Hematopoietic multipotent progenitor cell treated with erythropoietin and hydrocortisone succinate and interleukin-3 and kit ligand, for 17 days (in vitro differentiated cells): Measurements from ENCODE around the gene SREBF2.

Source experiments
- DNase-seq: peaks from one replicate; pipeline ENCODE4 v3.0.0-alpha.2; 2015; ENCODE audit warnings: low spot score

The SREBF2 gene

DNA sequence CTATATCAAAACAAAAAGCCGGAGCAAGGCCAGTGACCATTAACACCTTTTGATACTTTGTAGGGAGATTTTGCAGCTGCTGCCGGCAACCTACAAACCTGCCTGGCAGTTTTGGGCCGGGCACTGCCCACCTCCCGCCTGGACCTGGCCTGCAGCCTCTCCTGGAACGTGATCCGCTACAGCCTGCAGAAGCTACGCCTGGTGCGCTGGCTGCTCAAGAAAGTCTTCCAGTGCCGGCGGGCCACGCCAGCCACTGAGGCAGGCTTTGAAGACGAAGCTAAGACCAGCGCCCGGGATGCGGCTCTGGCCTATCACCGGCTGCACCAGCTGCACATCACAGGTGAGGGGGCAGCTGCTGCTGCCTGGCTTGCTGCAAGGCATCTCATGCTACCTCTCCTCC is 47.7 kb downstream of the SREBF2 start:
- DNase-seq = no peak

- no peak for DNase-seq
Measured at GRCh38 chr22:41883400-41883799, 50.5 kb downstream of the SREBF2 start.

- no peak for DNase-seq
Measured at GRCh38 chr22:41885116-41885515, 52.2 kb downstream of the SREBF2 start.

GRCh38 chr22:41885516-41885915 is 52.6 kb downstream of the SREBF2 start:
- DNase-seq = no peak

- no peak for DNase-seq
Measured at GRCh38 chr22:41888627-41889200, 55.8 kb downstream of the SREBF2 start.

DNA sequence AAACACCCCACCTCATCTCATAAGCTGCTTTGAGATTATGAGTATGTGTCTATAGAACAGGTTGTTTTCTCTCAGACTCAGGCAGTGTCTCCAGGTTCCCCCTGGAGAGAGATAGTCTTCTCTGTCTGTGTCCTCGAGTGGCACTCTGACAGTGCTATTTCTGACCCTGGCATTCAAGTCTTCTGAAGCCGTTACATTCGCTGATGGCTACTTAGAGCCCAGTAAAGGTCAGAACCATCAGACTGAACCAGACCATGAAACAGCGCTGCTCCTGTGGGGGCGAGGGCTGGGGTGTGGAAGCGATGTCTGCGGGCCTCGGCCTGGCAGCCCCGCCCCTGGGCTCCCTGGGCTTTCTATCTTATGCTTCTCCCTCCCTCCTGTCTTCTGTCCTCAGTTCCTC is 58.5 kb downstream of the SREBF2 start:
- no peak for DNase-seq

- DNase-seq = no peak
Measured at GRCh38 chr22:41892721-41893120, 59.8 kb downstream of the SREBF2 start.

DNA sequence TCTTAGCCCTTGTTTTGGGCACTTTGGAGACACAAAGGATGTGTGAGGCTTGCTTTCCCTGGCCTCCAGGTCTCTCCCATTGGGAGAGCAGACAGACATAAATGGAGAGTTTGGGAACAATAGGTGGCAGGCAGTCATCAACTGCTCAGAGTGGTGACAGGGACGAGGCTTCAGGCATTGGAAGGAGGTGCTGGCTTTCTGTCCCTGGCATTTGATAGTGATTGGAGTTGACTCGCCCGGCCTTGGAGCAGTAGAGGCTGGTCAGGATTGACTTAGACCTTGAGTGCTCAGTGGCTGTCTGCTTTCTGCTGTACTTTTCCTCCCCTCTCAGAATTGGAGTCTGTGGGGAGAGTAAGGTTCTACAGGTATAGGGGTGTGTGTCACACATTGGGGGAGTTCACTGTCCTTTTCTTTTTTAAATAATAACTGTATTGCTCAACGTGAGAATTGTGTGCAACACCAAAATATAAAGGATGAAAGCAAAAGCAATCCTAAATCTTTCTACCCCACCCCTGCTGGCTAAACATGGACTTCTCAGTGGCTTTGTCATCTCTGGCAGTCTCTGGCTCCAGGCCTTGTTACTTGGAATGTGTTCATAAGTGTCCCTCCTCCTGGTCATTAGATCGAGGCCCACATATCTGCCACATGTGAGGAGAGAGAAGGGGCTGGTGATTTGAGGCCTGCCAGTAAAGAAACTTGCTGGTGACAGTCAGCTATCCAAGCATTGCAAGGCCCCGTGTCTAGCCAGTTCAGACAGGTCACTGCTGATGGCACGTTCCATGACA is 60.9 kb downstream of the SREBF2 start:
- no peak for DNase-seq

- no peak for DNase-seq
Measured at GRCh38 chr22:41898645-41899044, 65.7 kb downstream of the SREBF2 start.

DNA sequence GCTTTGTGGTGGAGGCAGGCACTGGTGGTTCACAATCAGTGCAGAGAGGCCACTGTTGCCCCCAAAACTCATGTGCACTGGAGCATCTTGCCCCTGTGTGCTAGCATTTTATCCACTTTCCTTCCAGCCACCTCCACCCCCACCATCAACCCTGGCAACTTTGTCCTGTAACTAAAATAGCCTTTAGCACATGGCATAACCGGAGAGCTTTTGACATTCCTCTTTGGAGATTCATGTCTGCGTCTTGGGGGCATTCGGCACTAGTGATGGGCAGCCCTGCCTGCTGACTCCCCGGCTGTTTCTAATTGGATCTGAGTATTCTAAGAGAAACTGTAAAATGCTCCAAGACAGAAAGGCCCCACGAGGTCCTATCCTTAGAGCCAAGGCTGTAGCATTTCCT is 66.2 kb downstream of the SREBF2 start:
- no peak for DNase-seq

GRCh38 chr22:41899992-41900651 is 67.2 kb downstream of the SREBF2 start:
- peak; percentile 78 for DNase-seq

GRCh38 chr22:41900652-41901312 is 67.9 kb downstream of the SREBF2 start:
- no peak for DNase-seq

GRCh38 chr22:41902016-41902415 is 69.1 kb downstream of the SREBF2 start:
- DNase-seq = no peak

DNA sequence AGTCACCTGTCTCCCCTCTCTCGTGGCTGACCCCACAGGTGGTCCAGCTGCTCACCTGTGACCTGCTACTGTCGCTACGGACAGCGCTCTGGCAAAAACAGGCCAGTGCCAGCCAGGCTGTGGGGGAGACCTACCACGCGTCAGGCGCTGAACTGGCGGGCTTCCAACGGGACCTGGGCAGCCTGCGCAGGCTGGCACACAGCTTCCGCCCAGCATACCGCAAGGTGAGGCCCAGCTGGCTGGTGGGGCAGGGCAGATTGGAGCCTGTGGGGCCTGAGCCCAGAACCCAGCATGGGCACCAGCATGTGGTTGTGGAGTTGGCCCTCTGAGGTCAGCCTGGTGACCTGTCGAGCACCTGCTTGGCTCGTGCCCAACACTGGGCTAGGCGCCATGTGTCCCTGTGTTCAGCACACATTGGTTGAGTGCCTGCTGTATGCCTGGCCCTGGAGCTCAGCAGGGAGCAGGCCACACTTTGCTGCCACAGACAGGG is 70.1 kb downstream of the SREBF2 start:
- DNase-seq = no peak

GRCh38 chr22:41904450-41905410 is 71.8 kb downstream of the SREBF2 start:
- DNase-seq = no peak

- no peak for DNase-seq
Measured at GRCh38 chr22:41905411-41906202, 72.7 kb downstream of the SREBF2 start.

DNA sequence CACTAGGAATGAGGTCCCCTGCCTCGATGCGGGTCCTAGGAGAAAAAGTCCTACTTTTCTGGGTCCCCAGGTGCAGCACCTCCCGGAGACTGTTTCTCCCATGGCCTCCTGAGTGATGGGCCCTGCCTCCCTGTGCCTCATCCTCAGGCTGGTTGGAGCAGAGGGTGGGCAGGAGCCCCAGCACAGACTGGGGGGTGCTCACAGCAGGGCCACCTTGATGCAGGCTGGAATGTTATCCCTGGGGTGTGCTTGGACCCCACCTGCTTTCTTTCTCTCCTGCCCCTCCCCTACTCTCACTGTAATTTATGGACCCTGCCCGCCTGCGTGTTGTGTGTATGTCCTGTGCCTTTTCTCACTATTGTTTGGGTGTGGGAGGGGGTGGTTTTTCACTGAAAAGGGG is 73.9 kb downstream of the SREBF2 start:
- DNase-seq = no peak

DNA sequence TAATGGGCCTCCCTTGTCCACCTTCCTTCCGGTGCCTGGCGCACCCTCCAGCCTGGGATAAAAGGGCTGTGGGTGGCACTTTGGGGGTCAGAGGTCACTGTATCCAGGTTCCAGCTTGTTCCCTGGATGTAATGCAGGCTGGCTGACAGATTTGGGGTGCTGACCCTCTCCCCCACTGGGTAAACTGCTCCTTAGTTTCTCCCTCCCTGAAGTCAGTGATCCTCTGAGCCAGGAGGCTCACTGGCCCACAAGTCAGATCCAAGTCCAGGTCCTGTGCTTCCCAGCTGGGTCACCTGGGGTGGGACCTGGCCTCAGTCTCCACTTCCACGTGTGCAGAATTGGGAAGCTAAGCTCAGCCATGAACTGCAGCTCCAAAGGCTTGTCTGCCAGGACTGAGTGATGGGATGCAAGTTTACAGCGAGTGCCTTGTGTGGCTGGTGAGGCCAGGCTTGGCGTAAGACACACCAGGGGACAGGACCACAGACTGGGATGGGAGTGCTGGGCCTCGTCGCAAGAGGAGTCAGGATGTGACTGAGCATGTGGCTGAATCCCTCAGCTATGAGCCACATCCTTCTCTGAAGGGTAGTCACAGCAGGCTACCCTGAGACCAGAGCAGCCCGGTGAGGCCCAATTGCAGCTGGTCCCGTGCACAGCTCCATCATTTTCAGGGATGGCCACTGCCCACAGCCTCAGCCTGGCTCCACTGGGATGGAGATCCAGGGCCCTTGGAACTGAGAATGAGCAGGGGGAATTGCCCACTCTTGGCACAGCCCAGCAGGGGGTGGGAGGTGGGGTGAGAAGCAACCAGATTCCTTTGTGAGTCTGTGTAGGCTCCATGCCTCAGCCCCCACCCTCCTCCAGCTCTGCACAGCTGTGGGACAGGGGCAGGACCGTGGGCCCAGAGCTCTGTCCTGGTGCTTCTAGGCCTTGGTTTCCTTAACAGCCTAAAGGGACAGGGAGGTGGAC is 74.8 kb downstream of the SREBF2 start:
- DNase-seq = no peak
